ENCODE results near the gene CWC25. TPM values are rescaled to one million over a fixed set of nuclear protein-coding genes. Genes with fewer than 3 reads are reported as not detected.

The CWC25 gene
- total RNA-seq, 1 donor from 2014 or later, result 18.9 TPM

DNA sequence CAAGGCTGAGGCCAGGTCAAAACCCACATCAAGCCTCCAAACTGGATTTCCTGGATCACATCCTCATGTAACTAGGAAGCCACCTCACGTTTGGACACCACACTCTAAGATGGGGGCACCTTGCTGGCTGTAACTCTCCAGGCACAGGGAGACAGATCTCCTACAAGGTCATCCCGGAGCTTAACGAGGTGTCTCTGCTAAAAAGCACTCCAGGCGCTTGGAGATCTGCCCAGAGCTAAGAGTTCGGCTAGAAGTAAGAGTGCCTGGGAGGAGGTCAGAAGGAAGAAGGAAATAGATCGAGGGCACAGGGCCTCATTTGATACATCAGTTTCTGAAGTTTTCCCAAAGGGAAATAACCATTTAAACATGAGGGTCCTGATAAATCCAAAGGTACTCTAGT lies 56.7 kb downstream of the CWC25 start:
- Mint-ChIP-seq H3K4me1 (peaks cover 14% of the 10 kb centered on the region), H3K27me3 (ENCODE audit: low read depth) (no peaks in the 10 kb centered on the region), H3K36me3 (ENCODE audit: low read depth) (peaks cover 8% of the 10 kb centered on the region), H3K4me3 (no peak overlapping the region), H3K27ac (ENCODE audit: unreplicated experiment) (no peak overlapping the region), H3K9me3 (no peaks in the 10 kb centered on the region)
- no peak for DNase-seq (ENCODE audit: low read depth, low spot score)
- TF ChIP-seq, protein P1, sequence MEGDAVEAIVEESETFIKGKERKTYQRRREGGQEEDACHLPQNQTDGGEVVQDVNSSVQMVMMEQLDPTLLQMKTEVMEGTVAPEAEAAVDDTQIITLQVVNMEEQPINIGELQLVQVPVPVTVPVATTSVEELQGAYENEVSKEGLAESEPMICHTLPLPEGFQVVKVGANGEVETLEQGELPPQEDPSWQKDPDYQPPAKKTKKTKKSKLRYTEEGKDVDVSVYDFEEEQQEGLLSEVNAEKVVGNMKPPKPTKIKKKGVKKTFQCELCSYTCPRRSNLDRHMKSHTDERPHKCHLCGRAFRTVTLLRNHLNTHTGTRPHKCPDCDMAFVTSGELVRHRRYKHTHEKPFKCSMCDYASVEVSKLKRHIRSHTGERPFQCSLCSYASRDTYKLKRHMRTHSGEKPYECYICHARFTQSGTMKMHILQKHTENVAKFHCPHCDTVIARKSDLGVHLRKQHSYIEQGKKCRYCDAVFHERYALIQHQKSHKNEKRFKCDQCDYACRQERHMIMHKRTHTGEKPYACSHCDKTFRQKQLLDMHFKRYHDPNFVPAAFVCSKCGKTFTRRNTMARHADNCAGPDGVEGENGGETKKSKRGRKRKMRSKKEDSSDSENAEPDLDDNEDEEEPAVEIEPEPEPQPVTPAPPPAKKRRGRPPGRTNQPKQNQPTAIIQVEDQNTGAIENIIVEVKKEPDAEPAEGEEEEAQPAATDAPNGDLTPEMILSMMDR (conservative IDR thresholded peaks at IDR 0.05), result no peak

GRCh38 chr17:38766341-38766740 lies 58.8 kb downstream of the CWC25 start:
- Mint-ChIP-seq H3K9me3 (no peaks in the 10 kb centered on the region), H3K27me3 (ENCODE audit: low read depth) (no peaks in the 10 kb centered on the region), H3K4me1 (peaks cover 14% of the 10 kb centered on the region), H3K36me3 (ENCODE audit: low read depth) (peaks cover 6% of the 10 kb centered on the region), H3K27ac (ENCODE audit: unreplicated experiment) (no peak overlapping the region), H3K4me3 (no peak overlapping the region)
- no peak for DNase-seq (ENCODE audit: low read depth, low spot score)
- TF ChIP-seq, protein P1 (conservative IDR thresholded peaks at IDR 0.05), result no peak

DNA sequence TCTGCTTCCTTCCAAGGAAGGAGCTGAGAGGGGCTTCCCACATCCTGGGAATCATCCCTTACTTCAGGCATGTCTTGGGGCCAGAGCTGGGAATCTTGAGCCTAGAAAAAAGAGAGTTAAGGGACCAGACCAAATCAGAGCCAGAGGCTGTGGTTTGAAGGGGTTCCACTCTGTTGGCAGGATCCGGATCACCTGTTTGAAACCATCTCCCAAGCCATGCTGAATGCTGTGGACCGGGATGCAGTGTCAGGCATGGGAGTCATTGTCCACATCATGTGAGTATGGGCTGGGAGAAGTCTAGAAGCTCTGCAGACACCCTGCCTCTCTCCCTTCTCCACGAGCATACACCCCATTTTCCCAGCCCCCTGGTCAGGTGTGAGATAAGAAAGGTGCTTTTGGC lies 62.9 kb downstream of the CWC25 start:
- Mint-ChIP-seq H3K9me3 (no peaks in the 10 kb centered on the region), H3K27me3 (ENCODE audit: low read depth) (no peaks in the 10 kb centered on the region), H3K36me3 (ENCODE audit: low read depth) (peaks cover 10% of the 10 kb centered on the region), H3K4me3 (no peak overlapping the region), H3K27ac (ENCODE audit: unreplicated experiment) (no peak overlapping the region), H3K4me1 (peaks cover 11% of the 10 kb centered on the region)
- DNase-seq (ENCODE audit: low read depth, low spot score), result no peak
- TF ChIP-seq, protein P1 (conservative IDR thresholded peaks at IDR 0.05), result no peak

DNA sequence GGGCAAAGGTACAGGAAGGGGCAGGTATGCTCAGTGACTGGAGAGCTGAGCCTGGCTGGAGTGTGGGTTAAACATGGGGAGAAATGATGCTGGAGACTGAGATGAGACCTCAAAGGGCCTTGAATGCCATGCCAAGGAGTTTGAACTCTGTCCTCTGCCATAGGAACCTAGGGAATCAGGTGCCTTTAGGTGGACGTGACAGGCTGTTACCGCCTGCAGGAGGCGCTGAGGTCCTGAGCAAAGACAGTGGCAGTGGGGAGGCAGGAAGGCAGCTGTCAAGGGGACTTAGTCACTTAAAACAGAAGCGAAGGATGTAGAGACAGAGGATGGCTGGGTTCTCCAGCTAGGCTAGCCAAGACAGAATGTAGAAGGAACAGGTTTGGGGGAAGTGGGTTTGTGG lies 63.5 kb downstream of the CWC25 start:
- H3K4me3 Mint-ChIP-seq, result peak overlapping the region; percentile 17
- peaks cover 10% of the 10 kb centered on the region for H3K36me3 Mint-ChIP-seq (ENCODE audit: low read depth)
- H3K27me3 Mint-ChIP-seq (ENCODE audit: low read depth), result no peaks in the 10 kb centered on the region
- H3K27ac Mint-ChIP-seq (ENCODE audit: unreplicated experiment), result peak overlapping the region; percentile 46
- peak; percentile 36 for DNase-seq (ENCODE audit: low read depth, low spot score)
- H3K9me3 Mint-ChIP-seq, result no peaks in the 10 kb centered on the region
- TF ChIP-seq, protein P1 (conservative IDR thresholded peaks at IDR 0.05), result peak; percentile 51
- H3K4me1 Mint-ChIP-seq, result peaks cover 5% of the 10 kb centered on the region

DNA sequence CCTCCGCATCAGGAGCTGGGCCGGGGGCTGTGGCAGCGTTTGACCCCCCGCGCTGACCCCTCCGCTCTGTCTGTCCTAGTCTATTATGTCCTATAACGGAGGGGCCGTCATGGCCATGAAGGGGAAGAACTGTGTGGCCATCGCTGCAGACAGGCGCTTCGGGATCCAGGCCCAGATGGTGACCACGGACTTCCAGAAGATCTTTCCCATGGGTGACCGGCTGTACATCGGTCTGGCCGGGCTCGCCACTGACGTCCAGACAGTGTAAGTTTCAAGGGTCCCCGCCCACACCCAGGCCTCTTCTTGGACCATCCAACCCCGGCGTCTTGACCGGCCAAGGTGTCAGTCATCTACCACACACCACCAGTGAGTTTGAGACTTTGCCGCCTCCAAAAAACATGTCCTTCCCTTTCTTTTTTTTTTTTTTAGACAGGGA lies 72.0 kb downstream of the CWC25 start:
- H3K4me3 Mint-ChIP-seq, result peak overlapping the region; percentile 96
- TF ChIP-seq, protein P1 (conservative IDR thresholded peaks at IDR 0.05), result no peak
- DNase-seq (ENCODE audit: low read depth, low spot score), result no peak
- H3K4me1 Mint-ChIP-seq, result peaks cover 39% of the 10 kb centered on the region
- peaks cover 4% of the 10 kb centered on the region for H3K36me3 Mint-ChIP-seq (ENCODE audit: low read depth)
- H3K27me3 Mint-ChIP-seq (ENCODE audit: low read depth), result peaks cover 23% of the 10 kb centered on the region
- H3K9me3 Mint-ChIP-seq, result no peaks in the 10 kb centered on the region
- no peak overlapping the region for H3K27ac Mint-ChIP-seq (ENCODE audit: unreplicated experiment)

Data from neural crest cell (in vitro differentiated cells).